K562 (cell line): Measurements from ENCODE around the gene SYNGR3. TPM values are rescaled to one million over a fixed set of nuclear protein-coding genes. Genes with fewer than 3 reads are reported as not detected.

ENCODE experiments used
- ATAC-seq: fragments of 200-7000 bp; cut with Tn5 transposase; 3 replicates; pipeline ENCODE4 v1.9.1; 2020; ENCODE audit warnings: moderate library complexity
- BruUV-seq: library from RNA; stranded (reverse); fragments of 400-500 nt; replicated peaks from 2 replicates; lab custom pipeline; 2021; lab: Mats Ljungman, UMichigan
- CTCF ChIA-PET: fragments of 300-600 bp; formaldehyde crosslinking; extraction: SDS; loops from one replicate; lab custom pipeline; 2021; ENCODE audit warnings: low intra/inter-chr PET ratio; lab: Yijun Ruan, JAX
- POLR2A ChIA-PET: fragments of 300-600, 350-650 bp; sonication (Branson Sonifier 250); formaldehyde crosslinking; extraction: SDS; loops from one replicate; lab custom pipeline; 2021; ENCODE audit warnings: antibody characterized with exemption, inconsistent platforms; lab: Yijun Ruan, JAX
- DNase-seq, 4 experiments: peaks; one replicate each; pipeline versions ENCODE4 v3.0.0 to v3.0.0-alpha.2; 2011 to 2018; ENCODE audit warnings: low spot score in 3 of 4, mixed read lengths in 3 of 4; ENCODE audit errors: extremely low read depth in 1 of 4
- FAIRE-seq: peaks from 2 replicates; lab custom pipeline; 2011; peaks lifted over from hg19 to GRCh38; lab: Jason Lieb, UNC
- H2AFZ ChIP-seq: 2 replicates; pipeline ENCODE4 v1.6.0; 2011; ENCODE audit warnings: low read depth, low read length, control low read depth, inconsistent platforms
- H3K27ac ChIP-seq: fragments of 200-600 bp; 3 replicates; pipeline ENCODE4 v1.8.0; 2011; ENCODE audit warnings: low read depth, mild to moderate bottlenecking, control low read depth, inconsistent platforms, low read length, moderate library complexity, mixed read lengths; ENCODE audit errors: extremely low read depth
- H3K27me3 ChIP-seq, 2 experiments: fragments of 300-600 bp in 1 of 2; 2 replicates in 1 of 2; 3 replicates in 1 of 2; pipeline versions ENCODE4 v1.6.0 to v1.8.0; 2011; ENCODE audit warnings: inconsistent platforms in 2 of 2, low read length in 2 of 2, mild to moderate bottlenecking in 1 of 2, mixed read lengths in 1 of 2, moderate library complexity in 1 of 2; ENCODE audit not compliant: control insufficient read depth in 2 of 2, insufficient read depth in 2 of 2
- H3K36me3 ChIP-seq: fragments of 300-600 bp; 3 replicates; pipeline ENCODE4 v1.8.0; 2011; ENCODE audit warnings: mild to moderate bottlenecking, low read length, inconsistent platforms; ENCODE audit not compliant: control insufficient read depth, insufficient read depth
- H3K4me1 ChIP-seq, 2 experiments: fragments of 200-600 bp in 1 of 2; replicated peaks in 1 of 2; 2 replicates in 1 of 2; 3 replicates in 1 of 2; pipeline versions ENCODE4 v1.5.1 to v1.8.0; 2011; ENCODE audit warnings: inconsistent platforms in 2 of 2, low read length in 2 of 2, mild to moderate bottlenecking in 1 of 2, mixed read lengths in 1 of 2, moderate library complexity in 1 of 2; ENCODE audit not compliant: control insufficient read depth in 2 of 2, insufficient read depth in 2 of 2
- H3K4me2 ChIP-seq: 2 replicates; pipeline ENCODE4 v1.6.1; 2011; ENCODE audit warnings: low read length, control low read depth, inconsistent platforms, mixed read lengths; ENCODE audit not compliant: insufficient read depth
- H3K4me3 ChIP-seq: fragments of 200-600 bp; sonication (generic), shearing (Covaris generic); 2 replicates; pipeline ENCODE4 v1.5.1; 2016; ENCODE audit warnings: control low read depth, inconsistent platforms
- H3K79me2 ChIP-seq: fragments of 200-600 bp; 3 replicates; pipeline ENCODE4 v1.8.0; 2011; ENCODE audit warnings: low read length, inconsistent platforms; ENCODE audit not compliant: control insufficient read depth, insufficient read depth
- H3K9ac ChIP-seq, 2 experiments: 2 replicates each; pipeline versions ENCODE4 v1.6.0 to v1.6.1; 2011; ENCODE audit warnings: low read depth in 2 of 2, low read length in 2 of 2, control low read depth in 1 of 2, inconsistent platforms in 1 of 2, mild to moderate bottlenecking in 1 of 2, mixed read lengths in 1 of 2; ENCODE audit not compliant: insufficient read depth in 1 of 2
- H3K9me1 ChIP-seq: one replicate; pipeline ENCODE4 v1.6.0; 2011; ENCODE audit warnings: inconsistent platforms, mild to moderate bottlenecking, low read length, moderate library complexity; ENCODE audit not compliant: control insufficient read depth, insufficient read depth
- H3K9me3 ChIP-seq: replicated peaks from 2 replicates; pipeline ENCODE4 v1.5.1; 2011; ENCODE audit warnings: low read depth, low read length, inconsistent platforms; ENCODE audit not compliant: control insufficient read depth, insufficient read depth
- H4K20me1 ChIP-seq: replicated peaks from 2 replicates; pipeline ENCODE4 v1.6.1; 2011; ENCODE audit warnings: low read length, inconsistent platforms, mixed read lengths; ENCODE audit not compliant: control insufficient read depth, insufficient read depth
- CCAR2 ChIP-seq: fragments of 200-400 bp; formaldehyde crosslinking; IDR thresholded peaks from 2 replicates; pipeline ENCODE4 v1.6.1; 2017; ENCODE audit warnings: mild to moderate bottlenecking, low read depth, low read length
- CTCFL ChIP-seq: IDR thresholded peaks from 2 replicates; pipeline ENCODE4 v1.6.1; 2011; ENCODE audit warnings: borderline replicate concordance, low read depth, mild to moderate bottlenecking, moderate library complexity, low read length; ENCODE audit not compliant: insufficient read depth, poor library complexity, severe bottlenecking
- NCOA1 ChIP-seq: fragments of 450-650 bp; IDR thresholded peaks from 2 replicates; pipeline ENCODE4 v1.6.1; 2016; ENCODE audit warnings: low read depth
- SMC3 ChIP-seq: conservative IDR thresholded peaks from 2 replicates; pipeline ENCODE4 v1.6.1; 2011; ENCODE audit warnings: low read depth, low read length, improper control_type of control experiment; ENCODE audit not compliant: insufficient read depth
- ZBTB7A ChIP-seq: IDR thresholded peaks from 2 replicates; pipeline ENCODE4 v1.6.1; 2011; ENCODE audit warnings: low read depth, mild to moderate bottlenecking, low read length, moderate library complexity, borderline replicate concordance; ENCODE audit not compliant: control insufficient read depth
- ZNF316 ChIP-seq: fragments of 450-650 bp; IDR thresholded peaks from 2 replicates; pipeline ENCODE4 v1.6.1; 2016
- WGBS: fragments of 100-300 bp; shearing (Covaris generic); methylation state at CpG from one replicate; pipeline ENCODE4 v1.1.6; 2016; ENCODE audit warnings: low coverage, mixed read lengths; ENCODE audit not compliant: insufficient coverage; ENCODE audit errors: missing lambda C conversion rate; 5-methylcytosine and 5-hydroxymethylcytosine counted together
- in situ Hi-C: fragments of 300-500 bp; cut with MboI; formaldehyde crosslinking; loops from 4 replicates; pipeline ENCODE4 v1.15.0; 2018; ENCODE audit warnings: inconsistent platforms, mixed read lengths
- intact Hi-C: fragments of 100-400 bp; cut with micrococcal nuclease; formaldehyde crosslinking; loops from 2 replicates; pipeline ENCODE4 v1.14.2; 2022
- polyA plus RNA-seq, 8 experiments: library from polyadenylated mRNA; depleted of rRNA in 4 of 8; stranded (reverse) in 5 of 8; unstranded in 3 of 8; fragments of >200 nt; fragmentation: Nextera tagmentation in 2 of 8; fragmentation: Illumina TruSeq in 1 of 8; extraction: Ambion mirVana in 2 of 8; extraction: Trizol in 1 of 8; gene quantifications; 2 replicates each; pipeline versions ENCODE4 v1.2.1 to v1.2.3, GENCODE V29; 2011 to 2014; ENCODE audit warnings: inconsistent platforms in 1 of 8, missing spikeins in 1 of 8
- total RNA-seq, 7 experiments: library from RNA; depleted of rRNA in 6 of 7; stranded (reverse); fragments of >200 nt in 6 of 7; fragmentation: Illumina TruSeq in 2 of 7; extraction: Trizol in 2 of 7; gene quantifications; 2 replicates each; pipeline versions ENCODE4 v1.2.1 to v1.2.3, GENCODE V29; 2011 to 2021; ENCODE audit warnings: low replicate concordance in 1 of 7
- TF ChIP-seq, protein P1 (sequence below): fragments of 450-650 bp; IDR thresholded peaks from 2 replicates; pipeline ENCODE4 v1.6.1; 2016; ENCODE audit warnings: low read depth
- TF ChIP-seq, protein P2 (sequence below): fragments of 250-450 bp; sonication (Bioruptor Pico); IDR thresholded peaks from 2 replicates; pipeline ENCODE4 v1.9.0; 2021; ENCODE audit warnings: mild to moderate bottlenecking

The SYNGR3 gene
- total and polyA plus RNA-seq, 9 of the 15 experiments (the other 6 are each of a cell fraction or from before 2014, with no cell fraction given), result 3.7 to 69.2 (median 36.3) TPM

DNA sequence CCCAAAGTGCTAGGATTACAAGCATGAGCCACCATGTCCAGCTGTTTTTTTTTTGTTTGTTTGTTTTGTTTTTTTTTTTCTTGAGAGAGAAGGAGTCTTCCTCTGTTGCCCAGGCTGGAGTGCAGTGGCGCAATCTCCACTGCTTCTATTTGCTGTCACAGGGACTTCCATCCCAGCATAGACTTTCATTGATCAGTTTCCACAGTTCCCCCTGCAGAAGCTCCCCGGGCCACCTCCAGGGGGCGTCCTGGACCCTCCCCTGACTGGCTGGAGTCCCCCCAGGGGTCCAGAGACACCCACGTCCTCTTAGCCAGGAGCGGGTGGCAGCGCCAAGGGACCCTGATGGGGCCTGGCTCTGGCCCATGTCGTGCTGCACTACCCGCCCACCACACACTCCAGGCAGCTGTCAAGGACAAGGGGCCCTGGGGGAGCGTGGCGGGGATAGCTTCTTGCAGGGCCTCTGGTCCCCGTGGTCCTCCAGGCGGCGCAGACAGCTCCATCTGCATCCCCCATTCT is 26.7 kb downstream of the SYNGR3 start:
- ChIA-PET POLR2A (interaction anchor here (0.6 to 2.0 kb wide), 5 partner anchors 32 to 401 kb away, joined by 3 to 9 read pairs (median 3); partner anchors contain the start of genes GFER, RPS2 and TRAF7), CTCF (interaction anchor here (0.9 kb wide), 1 partner anchor 903 kb away, joined by 3 read pairs; no protein-coding TSS in a partner anchor)
- no TSS peak for BruUV-seq
- Histone ChIP-seq H2AFZ (no peak overlapping the region), H3K36me3 (no peaks in the 10 kb centered on the region), H4K20me1 (no peaks in the 10 kb centered on the region), H3K9me3 (no peaks in the 10 kb centered on the region), H3K9ac (0 out of 4 replicates have a peak overlapping the region, but pooled peaks of 1 of the 2 experiments have one; percentile 61), H3K9me1 (no peaks in the 10 kb centered on the region), H3K27ac (no peak overlapping the region), H3K4me3 (no peak overlapping the region), H3K79me2 (no peaks in the 10 kb centered on the region), H3K4me2 (no peak overlapping the region), H3K4me1 (peaks cover 4 to 40% of the 10 kb centered on the region in 2 experiments; a peak in 4 of 5 replicates), H3K27me3 (no peaks in the 10 kb centered on the region)
- in situ Hi-C loops (no loop called here), intact Hi-C loops (no loop called here)
- DNase-seq (peak in 3 of 4 experiments; percentile 48 to 59 (median 51)), FAIRE-seq (no peak), ATAC-seq (peak; percentile 72)
- WGBS, result 31% methylated on average over 13 of the region's 13 CpGs
- TF ChIP-seq, protein P1, sequence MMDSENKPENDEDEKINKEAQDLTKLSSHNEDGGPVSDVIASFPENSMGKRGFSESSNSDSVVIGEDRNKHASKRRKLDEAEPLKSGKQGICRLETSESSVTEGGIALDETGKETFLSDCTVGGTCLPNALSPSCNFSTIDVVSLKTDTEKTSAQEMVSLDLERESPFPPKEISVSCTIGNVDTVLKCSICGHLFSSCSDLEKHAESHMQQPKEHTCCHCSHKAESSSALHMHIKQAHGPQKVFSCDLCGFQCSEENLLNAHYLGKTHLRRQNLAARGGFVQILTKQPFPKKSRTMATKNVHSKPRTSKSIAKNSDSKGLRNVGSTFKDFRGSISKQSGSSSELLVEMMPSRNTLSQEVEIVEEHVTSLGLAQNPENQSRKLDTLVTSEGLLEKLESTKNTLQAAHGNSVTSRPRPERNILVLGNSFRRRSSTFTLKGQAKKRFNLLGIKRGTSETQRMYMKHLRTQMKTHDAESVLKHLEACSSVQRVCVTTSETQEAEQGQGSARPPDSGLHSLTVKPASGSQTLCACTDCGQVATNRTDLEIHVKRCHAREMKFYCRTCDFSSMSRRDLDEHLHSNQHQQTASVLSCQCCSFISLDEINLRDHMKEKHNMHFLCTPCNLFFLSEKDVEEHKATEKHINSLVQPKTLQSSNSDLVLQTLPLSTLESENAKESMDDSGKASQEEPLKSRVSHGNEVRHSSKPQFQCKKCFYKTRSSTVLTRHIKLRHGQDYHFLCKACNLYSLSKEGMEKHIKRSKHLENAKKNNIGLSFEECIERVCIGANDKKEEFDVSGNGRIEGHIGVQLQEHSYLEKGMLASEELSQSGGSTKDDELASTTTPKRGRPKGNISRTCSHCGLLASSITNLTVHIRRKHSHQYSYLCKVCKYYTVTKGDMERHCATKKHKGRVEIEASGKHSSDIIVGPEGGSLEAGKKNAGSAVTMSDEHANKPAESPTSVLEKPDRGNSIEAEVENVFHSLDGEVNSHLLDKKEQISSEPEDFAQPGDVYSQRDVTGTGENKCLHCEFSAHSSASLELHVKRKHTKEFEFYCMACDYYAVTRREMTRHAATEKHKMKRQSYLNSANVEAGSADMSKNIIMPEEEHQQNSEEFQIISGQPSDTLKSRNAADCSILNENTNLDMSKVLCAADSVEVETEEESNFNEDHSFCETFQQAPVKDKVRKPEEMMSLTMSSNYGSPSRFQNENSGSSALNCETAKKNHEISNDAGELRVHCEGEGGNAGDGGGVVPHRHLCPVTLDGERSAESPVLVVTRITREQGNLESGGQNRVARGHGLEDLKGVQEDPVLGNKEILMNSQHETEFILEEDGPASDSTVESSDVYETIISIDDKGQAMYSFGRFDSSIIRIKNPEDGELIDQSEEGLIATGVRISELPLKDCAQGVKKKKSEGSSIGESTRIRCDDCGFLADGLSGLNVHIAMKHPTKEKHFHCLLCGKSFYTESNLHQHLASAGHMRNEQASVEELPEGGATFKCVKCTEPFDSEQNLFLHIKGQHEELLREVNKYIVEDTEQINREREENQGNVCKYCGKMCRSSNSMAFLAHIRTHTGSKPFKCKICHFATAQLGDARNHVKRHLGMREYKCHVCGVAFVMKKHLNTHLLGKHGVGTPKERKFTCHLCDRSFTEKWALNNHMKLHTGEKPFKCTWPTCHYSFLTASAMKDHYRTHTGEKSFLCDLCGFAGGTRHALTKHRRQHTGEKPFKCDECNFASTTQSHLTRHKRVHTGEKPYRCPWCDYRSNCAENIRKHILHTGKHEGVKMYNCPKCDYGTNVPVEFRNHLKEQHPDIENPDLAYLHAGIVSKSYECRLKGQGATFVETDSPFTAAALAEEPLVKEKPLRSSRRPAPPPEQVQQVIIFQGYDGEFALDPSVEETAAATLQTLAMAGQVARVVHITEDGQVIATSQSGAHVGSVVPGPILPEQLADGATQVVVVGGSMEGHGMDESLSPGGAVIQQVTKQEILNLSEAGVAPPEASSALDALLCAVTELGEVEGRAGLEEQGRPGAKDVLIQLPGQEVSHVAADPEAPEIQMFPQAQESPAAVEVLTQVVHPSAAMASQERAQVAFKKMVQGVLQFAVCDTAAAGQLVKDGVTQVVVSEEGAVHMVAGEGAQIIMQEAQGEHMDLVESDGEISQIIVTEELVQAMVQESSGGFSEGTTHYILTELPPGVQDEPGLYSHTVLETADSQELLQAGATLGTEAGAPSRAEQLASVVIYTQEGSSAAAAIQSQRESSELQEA, result no peak
- TF ChIP-seq CCAR2 (no peak), SMC3 (no peak), ZNF316 (no peak), CTCFL (peak; percentile 88), ZBTB7A (peak; percentile 88; the same call in 1 of the 2 replicates), NCOA1 (no peak)
- TF ChIP-seq, protein P2, sequence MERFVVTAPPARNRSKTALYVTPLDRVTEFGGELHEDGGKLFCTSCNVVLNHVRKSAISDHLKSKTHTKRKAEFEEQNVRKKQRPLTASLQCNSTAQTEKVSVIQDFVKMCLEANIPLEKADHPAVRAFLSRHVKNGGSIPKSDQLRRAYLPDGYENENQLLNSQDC, result no peak
